GM19324 (cell line): Measurements from ENCODE around the gene MAN1C1.
"Not testable (repeated sequence)": the region's sequence is repeated elsewhere in the genome, so short reads cannot be mapped to it uniquely, and the experiment has no call there.

Source experiments
- ATAC-seq: cut with Tn5 transposase; IDR thresholded peaks from one replicate; pipeline ENCODE4 v1.9.1; 2021; ENCODE audit warnings: mild to moderate bottlenecking, moderate library complexity; ENCODE audit not compliant: unreplicated experiment, low FRiP score

Gene MAN1C1

GRCh38 chr1:25653558-25653957 is 37.0 kb downstream of the MAN1C1 start:
- ATAC-seq, result no peak

GRCh38 chr1:25654109-25654660 is 37.6 kb downstream of the MAN1C1 start:
- no peak for ATAC-seq

- ATAC-seq, result no peak
Observed at GRCh38 chr1:25657121-25657882, 40.7 kb downstream of the MAN1C1 start.

- no peak for ATAC-seq
Observed at GRCh38 chr1:25657883-25658760, 41.5 kb downstream of the MAN1C1 start.

- ATAC-seq, result no peak
Observed at GRCh38 chr1:25658791-25659431, 42.3 kb downstream of the MAN1C1 start.

GRCh38 chr1:25661043-25661815 is 44.6 kb downstream of the MAN1C1 start:
- ATAC-seq, result no peak

GRCh38 chr1:25662061-25662460 is 45.5 kb downstream of the MAN1C1 start:
- no peak for ATAC-seq

- ATAC-seq, result not testable (repeated sequence)
Observed at GRCh38 chr1:25662959-25663358, 46.4 kb downstream of the MAN1C1 start.

GRCh38 chr1:25664357-25665199 is 48.0 kb downstream of the MAN1C1 start:
- no peak for ATAC-seq

GRCh38 chr1:25666460-25666859 is 49.9 kb downstream of the MAN1C1 start:
- ATAC-seq, result no peak

GRCh38 chr1:25668931-25669573 is 52.5 kb downstream of the MAN1C1 start:
- ATAC-seq, result no peak

- ATAC-seq, result no peak
Observed at GRCh38 chr1:25669781-25670567, 53.4 kb downstream of the MAN1C1 start.

GRCh38 chr1:25671929-25672328 is 55.3 kb downstream of the MAN1C1 start:
- no peak for ATAC-seq

- no peak for ATAC-seq
Observed at GRCh38 chr1:25672763-25673409, 56.3 kb downstream of the MAN1C1 start.

GRCh38 chr1:25673456-25673855 is 56.9 kb downstream of the MAN1C1 start:
- no peak for ATAC-seq

GRCh38 chr1:25673962-25674806 is 57.6 kb downstream of the MAN1C1 start:
- no peak for ATAC-seq

- ATAC-seq, result no peak
Observed at GRCh38 chr1:25674807-25675084, 58.2 kb downstream of the MAN1C1 start.
